Measurements from ENCODE around the gene TUBGCP6.

DNA sequence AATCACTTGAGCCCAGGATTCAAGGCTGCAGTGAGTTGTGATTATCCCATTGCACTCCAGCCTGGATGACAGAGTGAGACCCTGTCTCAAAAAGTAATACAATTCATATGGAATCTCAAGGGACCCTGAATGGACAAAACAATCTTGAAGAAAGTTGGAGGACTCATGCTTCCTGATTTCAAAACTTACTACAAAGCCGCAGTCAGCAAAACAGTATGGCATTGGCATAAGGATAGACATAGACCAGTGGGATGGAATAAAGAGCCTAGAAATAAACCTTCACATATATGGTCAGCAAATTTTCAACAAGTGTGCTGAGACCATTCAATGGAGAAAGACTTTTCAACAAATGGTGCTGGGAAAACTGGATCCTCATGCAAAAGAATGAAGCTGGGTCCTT is 41.5 kb downstream of the TUBGCP6 start:
- TF ChIP-seq, protein P1, sequence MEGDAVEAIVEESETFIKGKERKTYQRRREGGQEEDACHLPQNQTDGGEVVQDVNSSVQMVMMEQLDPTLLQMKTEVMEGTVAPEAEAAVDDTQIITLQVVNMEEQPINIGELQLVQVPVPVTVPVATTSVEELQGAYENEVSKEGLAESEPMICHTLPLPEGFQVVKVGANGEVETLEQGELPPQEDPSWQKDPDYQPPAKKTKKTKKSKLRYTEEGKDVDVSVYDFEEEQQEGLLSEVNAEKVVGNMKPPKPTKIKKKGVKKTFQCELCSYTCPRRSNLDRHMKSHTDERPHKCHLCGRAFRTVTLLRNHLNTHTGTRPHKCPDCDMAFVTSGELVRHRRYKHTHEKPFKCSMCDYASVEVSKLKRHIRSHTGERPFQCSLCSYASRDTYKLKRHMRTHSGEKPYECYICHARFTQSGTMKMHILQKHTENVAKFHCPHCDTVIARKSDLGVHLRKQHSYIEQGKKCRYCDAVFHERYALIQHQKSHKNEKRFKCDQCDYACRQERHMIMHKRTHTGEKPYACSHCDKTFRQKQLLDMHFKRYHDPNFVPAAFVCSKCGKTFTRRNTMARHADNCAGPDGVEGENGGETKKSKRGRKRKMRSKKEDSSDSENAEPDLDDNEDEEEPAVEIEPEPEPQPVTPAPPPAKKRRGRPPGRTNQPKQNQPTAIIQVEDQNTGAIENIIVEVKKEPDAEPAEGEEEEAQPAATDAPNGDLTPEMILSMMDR (IDR thresholded peaks at IDR 0.05) = no peak
- TF ChIP-seq POLR2A (IDR thresholded peaks at IDR 0.05) = no peak

All from esophagus squamous epithelium (tissue), 4 donors.